BLaER1 (cell line): ENCODE measurements around the gene HOXA1.

Experiments
- H3K27ac ChIP-seq: shearing (Covaris generic); formaldehyde crosslinking; 2 replicates; pipeline ENCODE4 v1.8.1; 2022
- H3K27me3 ChIP-seq: shearing (Covaris generic); formaldehyde crosslinking; 2 replicates; pipeline ENCODE4 v1.8.1; 2022
- H3K36me3 ChIP-seq: shearing (Covaris generic); formaldehyde crosslinking; 2 replicates; pipeline ENCODE4 v1.8.1; 2022
- H3K4me1 ChIP-seq: shearing (Covaris generic); formaldehyde crosslinking; 2 replicates; pipeline ENCODE4 v1.8.1; 2022
- H3K4me2 ChIP-seq: shearing (Covaris generic); formaldehyde crosslinking; 2 replicates; pipeline ENCODE4 v1.8.1; 2022
- H3K4me3 ChIP-seq: shearing (Covaris generic); formaldehyde crosslinking; 2 replicates; pipeline ENCODE4 v1.8.1; 2022
- H3K9ac ChIP-seq: shearing (Covaris generic); formaldehyde crosslinking; 2 replicates; pipeline ENCODE4 v1.8.1; 2022
- H3K9me3 ChIP-seq: shearing (Covaris generic); formaldehyde crosslinking; 2 replicates; pipeline ENCODE4 v1.8.1; 2022
- H4K20me1 ChIP-seq: shearing (Covaris generic); formaldehyde crosslinking; 2 replicates; pipeline ENCODE4 v1.8.1; 2022
- Cebpa-rat ChIP-seq: shearing (Covaris generic); IDR thresholded peaks from 2 replicates; pipeline ENCODE4 v1.8.1; 2022

The HOXA1 gene

DNA sequence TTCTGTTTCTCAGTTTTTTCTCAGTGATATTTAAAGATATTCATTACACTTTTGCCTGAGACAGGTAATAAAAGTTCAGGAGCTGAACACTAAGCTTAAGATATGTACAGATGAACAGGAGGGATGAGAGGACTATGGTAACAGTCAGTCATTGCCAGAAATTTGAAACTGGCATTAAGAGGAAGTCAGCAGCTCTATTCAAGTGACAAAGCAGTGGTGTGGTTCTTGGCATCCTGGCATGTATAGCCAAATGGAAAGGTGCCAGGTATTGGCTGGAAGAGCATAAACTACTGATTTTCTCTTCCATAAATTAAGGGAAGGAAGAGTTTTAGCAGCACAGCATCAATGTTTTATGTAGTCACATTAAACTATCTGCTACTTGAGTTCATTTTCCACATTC lies 22.7 kb downstream of the HOXA1 start:
- H3K36me3 ChIP-seq = no peaks in the 10 kb centered on the region
- H3K27me3 ChIP-seq = no peaks in the 10 kb centered on the region
- peaks cover 6% of the 10 kb centered on the region; the same call in 1 of the 2 replicates for H3K9me3 ChIP-seq
- H3K4me1 ChIP-seq = no peaks in the 10 kb centered on the region
- no peak overlapping the region for H3K27ac ChIP-seq
- no peak for TF ChIP-seq Cebpa-rat
- H3K4me3 ChIP-seq = no peak overlapping the region
- no peak overlapping the region for H3K4me2 ChIP-seq
- no peak overlapping the region for H3K9ac ChIP-seq
- H4K20me1 ChIP-seq = no peaks in the 10 kb centered on the region

DNA sequence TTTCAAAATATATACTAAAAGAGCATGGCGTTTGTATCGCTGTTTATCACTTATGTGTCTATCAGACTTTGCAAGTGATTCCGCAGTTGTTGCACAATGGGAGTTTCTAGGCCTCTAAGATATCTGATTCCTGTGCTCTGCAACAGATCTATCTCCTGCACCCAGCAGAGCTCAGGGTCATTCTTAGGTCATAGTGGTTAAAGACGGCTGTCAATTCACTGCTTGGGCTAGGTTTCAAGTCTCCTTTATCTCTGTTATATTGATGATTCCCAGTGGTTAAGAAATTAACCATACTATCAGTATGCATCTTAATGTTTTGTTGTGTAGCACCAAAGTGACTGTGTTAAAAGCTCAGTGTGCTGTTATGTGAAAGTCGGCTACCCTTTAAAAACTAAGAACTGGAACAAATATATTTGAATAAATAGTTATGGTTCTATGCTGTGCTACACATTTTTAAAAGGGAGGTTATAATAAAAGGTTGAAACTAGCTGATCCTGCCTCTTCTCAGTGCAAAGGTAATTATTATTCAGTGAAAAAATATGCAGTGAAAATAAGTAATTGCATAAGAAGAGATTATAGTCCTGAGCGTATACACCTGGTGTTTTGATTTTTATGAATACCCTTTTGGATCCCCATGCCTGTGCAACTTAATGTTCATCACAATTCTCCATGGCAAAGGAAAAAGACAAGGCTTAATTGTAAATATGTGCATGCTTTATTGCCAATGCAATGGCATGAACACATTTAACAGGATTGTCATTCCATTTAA lies 24.0 kb downstream of the HOXA1 start:
- no peak overlapping the region for H3K27ac ChIP-seq
- no peaks in the 10 kb centered on the region for H3K27me3 ChIP-seq
- no peak overlapping the region for H3K4me3 ChIP-seq
- H3K4me2 ChIP-seq = no peak overlapping the region
- H4K20me1 ChIP-seq = no peaks in the 10 kb centered on the region
- no peak overlapping the region for H3K9ac ChIP-seq
- H3K9me3 ChIP-seq = peaks cover 6% of the 10 kb centered on the region; the same call in 1 of the 2 replicates
- no peak for TF ChIP-seq Cebpa-rat
- H3K4me1 ChIP-seq = peaks cover 6% of the 10 kb centered on the region; the same call in 1 of the 2 replicates
- H3K36me3 ChIP-seq = no peaks in the 10 kb centered on the region

GRCh38 chr7:27068259-27068658 lies 27.5 kb downstream of the HOXA1 start:
- TF ChIP-seq Cebpa-rat = no peak
- H3K27ac ChIP-seq = no peak overlapping the region

GRCh38 chr7:27066148-27066547 lies 29.7 kb downstream of the HOXA1 start:
- Histone ChIP-seq H3K27ac (no peak overlapping the region), H3K4me1 (peaks cover 28% of the 10 kb centered on the region), H3K9me3 (no peaks in the 10 kb centered on the region), H3K4me2 (no peak overlapping the region), H3K36me3 (no peaks in the 10 kb centered on the region), H3K4me3 (no peak overlapping the region), H3K9ac (no peak overlapping the region), H3K27me3 (no peaks in the 10 kb centered on the region), H4K20me1 (no peaks in the 10 kb centered on the region)
- TF ChIP-seq Cebpa-rat = no peak

More at GRCh38 chr7:27068259-27068658, 27.5 kb downstream of the HOXA1 start:
- Histone ChIP-seq H3K9me3 (no peaks in the 10 kb centered on the region), H3K4me3 (no peak overlapping the region), H4K20me1 (no peaks in the 10 kb centered on the region), H3K36me3 (no peaks in the 10 kb centered on the region), H3K27me3 (no peaks in the 10 kb centered on the region), H3K4me1 (peaks cover 25% of the 10 kb centered on the region), H3K4me2 (no peak overlapping the region), H3K9ac (no peak overlapping the region)

DNA sequence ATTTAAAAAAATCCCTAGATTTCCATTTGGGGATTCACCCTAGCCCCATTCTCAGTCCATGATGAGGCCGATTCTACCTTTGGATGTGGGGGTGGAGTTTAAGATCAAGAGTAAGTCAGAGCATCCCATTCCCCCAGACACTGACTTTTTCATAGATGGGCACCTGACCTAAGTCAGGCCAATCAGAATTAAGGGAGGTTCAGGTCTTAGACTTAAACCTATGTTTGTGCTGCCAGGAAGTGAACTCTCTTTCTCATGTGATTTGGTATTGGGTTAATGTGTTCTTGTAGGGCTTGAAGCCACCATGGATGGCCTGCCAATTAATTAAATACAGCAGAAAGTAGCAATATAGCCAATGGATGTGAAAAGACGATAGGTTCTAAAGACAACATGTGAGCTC lies 30.1 kb downstream of the HOXA1 start:
- no peaks in the 10 kb centered on the region for H3K36me3 ChIP-seq
- no peaks in the 10 kb centered on the region for H3K27me3 ChIP-seq
- H3K4me1 ChIP-seq = peaks cover 28% of the 10 kb centered on the region
- no peaks in the 10 kb centered on the region for H4K20me1 ChIP-seq
- H3K9me3 ChIP-seq = no peaks in the 10 kb centered on the region
- no peak overlapping the region for H3K4me2 ChIP-seq
- H3K4me3 ChIP-seq = no peak overlapping the region
- no peak overlapping the region for H3K9ac ChIP-seq
- no peak overlapping the region for H3K27ac ChIP-seq
- TF ChIP-seq Cebpa-rat = no peak

GRCh38 chr7:27064661-27065060 lies 31.1 kb downstream of the HOXA1 start:
- Histone ChIP-seq H3K9me3 (no peaks in the 10 kb centered on the region), H3K4me2 (peak overlapping the region; percentile 54), H3K4me1 (peaks cover 28% of the 10 kb centered on the region), H3K9ac (0 out of 2 replicates have a peak overlapping the region, but pooled peaks have one; percentile 21), H3K27ac (peak overlapping the region; percentile 39), H3K4me3 (no peak overlapping the region), H3K27me3 (no peaks in the 10 kb centered on the region), H4K20me1 (no peaks in the 10 kb centered on the region), H3K36me3 (no peaks in the 10 kb centered on the region)
- TF ChIP-seq Cebpa-rat = no peak

DNA sequence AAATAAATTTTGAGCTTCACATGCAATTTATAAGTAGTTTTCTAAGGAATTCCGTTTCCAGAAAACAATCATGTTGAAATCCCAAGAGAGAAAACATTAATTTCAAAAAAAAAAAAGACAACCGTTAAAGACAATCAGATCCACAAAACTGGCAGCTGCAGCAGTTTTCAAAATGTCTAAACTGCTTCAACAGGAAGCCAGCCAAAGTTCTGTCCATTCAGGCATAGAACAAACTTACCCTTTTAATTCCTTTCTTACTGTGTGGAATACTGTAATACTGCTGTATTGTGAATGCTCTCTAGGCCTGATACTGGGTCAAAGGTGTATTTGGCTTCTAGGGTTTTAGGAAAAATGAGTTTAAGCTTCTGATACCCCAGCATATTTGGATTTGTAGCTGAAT lies 31.6 kb downstream of the HOXA1 start:
- no peaks in the 10 kb centered on the region for H3K36me3 ChIP-seq

DNA sequence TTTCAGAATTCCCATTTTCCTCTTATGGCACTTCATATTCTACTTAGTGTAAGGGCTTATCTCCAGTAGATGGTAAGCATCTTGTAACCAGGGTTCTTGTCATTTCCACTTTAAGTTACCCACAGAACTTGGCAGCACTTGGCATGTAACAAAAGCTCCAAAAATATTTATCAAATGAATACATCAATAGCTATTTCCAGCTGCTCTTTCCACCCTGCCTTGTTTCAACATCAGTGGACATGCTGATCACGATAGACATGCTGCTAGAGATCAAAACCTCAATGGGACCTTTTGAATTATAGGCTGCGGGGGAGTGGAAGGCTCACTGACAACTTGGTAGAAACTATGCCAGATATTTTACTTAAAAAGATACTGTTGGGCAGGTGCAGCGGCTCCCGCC lies 32.9 kb downstream of the HOXA1 start:
- peaks cover 28% of the 10 kb centered on the region for H3K4me1 ChIP-seq
- no peak overlapping the region for H3K9ac ChIP-seq
- H3K27ac ChIP-seq = no peak overlapping the region
- no peaks in the 10 kb centered on the region for H4K20me1 ChIP-seq
- no peaks in the 10 kb centered on the region for H3K27me3 ChIP-seq
- H3K4me3 ChIP-seq = no peak overlapping the region
- H3K9me3 ChIP-seq = no peaks in the 10 kb centered on the region
- H3K4me2 ChIP-seq = no peak overlapping the region
- no peaks in the 10 kb centered on the region for H3K36me3 ChIP-seq
- no peak for TF ChIP-seq Cebpa-rat

More for the DNA sequence above, 31.6 kb downstream of the HOXA1 start:
- peak overlapping the region; percentile 39 for H3K27ac ChIP-seq
- H3K4me3 ChIP-seq = no peak overlapping the region
- H3K9ac ChIP-seq = 0 out of 2 replicates have a peak overlapping the region, but pooled peaks have one; percentile 21
- H3K9me3 ChIP-seq = no peaks in the 10 kb centered on the region
- H3K27me3 ChIP-seq = no peaks in the 10 kb centered on the region
- peaks cover 28% of the 10 kb centered on the region for H3K4me1 ChIP-seq
- H4K20me1 ChIP-seq = no peaks in the 10 kb centered on the region
- peak overlapping the region; percentile 54 for H3K4me2 ChIP-seq
- TF ChIP-seq Cebpa-rat = no peak

- H3K4me3 ChIP-seq = no peak overlapping the region
- peaks cover 5% of the 10 kb centered on the region for H3K9me3 ChIP-seq
- H4K20me1 ChIP-seq = no peaks in the 10 kb centered on the region
- H3K4me1 ChIP-seq = no peaks in the 10 kb centered on the region
- no peak overlapping the region for H3K9ac ChIP-seq
- no peak for TF ChIP-seq Cebpa-rat
- no peak overlapping the region for H3K4me2 ChIP-seq
- no peaks in the 10 kb centered on the region for H3K27me3 ChIP-seq
- no peaks in the 10 kb centered on the region for H3K36me3 ChIP-seq
- no peak overlapping the region for H3K27ac ChIP-seq
These were observed 42.6 kb downstream of the HOXA1 start for GRCh38 chr7:27053153-27053552.

DNA sequence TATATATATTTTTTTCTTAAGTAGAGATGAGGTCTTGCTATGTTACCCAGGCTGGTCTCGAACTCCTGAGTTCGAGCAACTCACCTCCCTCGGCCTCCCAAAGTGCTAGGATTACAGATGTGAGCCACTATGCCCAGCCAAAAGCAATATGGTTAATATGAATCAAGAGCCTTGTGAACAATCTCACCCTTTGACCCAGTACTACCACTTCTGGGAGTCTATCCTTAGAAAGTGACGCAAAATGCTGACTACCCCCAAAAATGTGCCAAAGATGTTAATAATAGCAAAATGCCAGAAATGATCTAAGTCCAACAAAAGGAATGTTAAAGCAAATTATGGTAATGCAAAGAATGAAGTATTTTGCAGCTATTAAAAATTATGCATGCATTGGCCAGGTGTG lies 44.3 kb downstream of the HOXA1 start:
- H3K4me3 ChIP-seq = no peak overlapping the region
- no peak overlapping the region for H3K27ac ChIP-seq
- no peak for TF ChIP-seq Cebpa-rat
- H3K27me3 ChIP-seq = no peaks in the 10 kb centered on the region
- H3K36me3 ChIP-seq = no peaks in the 10 kb centered on the region
- H4K20me1 ChIP-seq = no peaks in the 10 kb centered on the region
- peaks cover 8% of the 10 kb centered on the region for H3K9me3 ChIP-seq
- no peak overlapping the region for H3K4me2 ChIP-seq
- no peaks in the 10 kb centered on the region for H3K4me1 ChIP-seq
- no peak overlapping the region for H3K9ac ChIP-seq
